ENCODE results near the gene HOXB13. TPM values are rescaled to one million over a fixed set of nuclear protein-coding genes. Genes with fewer than 3 reads are reported as not detected.
A peak's percentile ranks its signal among the peaks of the same experiment; 100 is the strongest.

HOXB13 gene
- total and polyA plus RNA-seq, 8 donors = 0.15 to 0.29 TPM; not detected in 6

DNA sequence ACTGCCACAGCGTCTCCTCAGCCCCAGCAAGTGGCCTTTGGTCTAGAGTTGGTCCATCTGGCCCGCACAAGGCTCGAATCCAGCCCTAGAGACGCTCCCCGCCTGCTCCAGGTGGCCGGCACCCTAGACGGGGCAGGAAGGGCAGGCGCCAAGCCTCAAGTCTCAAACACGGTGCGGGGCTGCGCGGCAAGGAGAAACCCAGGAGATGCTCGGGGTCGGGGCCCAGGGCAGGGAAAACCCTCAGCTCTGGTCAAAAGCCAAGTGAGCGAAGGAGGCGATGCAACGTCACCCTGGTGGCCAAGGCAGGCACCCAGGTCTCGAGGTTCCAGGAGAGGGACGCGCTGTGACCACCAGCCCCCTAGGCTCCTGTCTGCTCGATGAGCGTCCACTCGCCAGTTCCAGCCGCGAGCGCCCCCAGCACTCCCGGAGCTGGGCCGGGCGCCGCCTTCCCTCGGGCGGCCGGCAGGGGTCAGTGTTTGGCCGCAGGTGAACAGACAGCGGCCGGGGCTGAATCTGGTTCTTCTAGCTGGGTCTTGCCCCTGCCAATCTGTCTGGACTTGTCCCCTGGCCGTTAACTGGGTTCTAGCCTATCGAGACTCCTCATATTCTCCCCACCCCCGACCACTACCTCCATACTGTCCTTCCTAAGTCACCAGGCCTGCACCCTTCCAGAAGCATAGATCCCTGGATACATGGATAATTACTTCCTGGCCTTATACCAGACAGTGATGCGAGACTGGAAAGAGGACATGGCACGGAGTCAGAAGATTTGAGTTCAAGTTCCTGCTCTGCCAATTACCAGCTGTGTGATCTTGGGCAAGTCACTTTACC is 50.2 kb downstream of the HOXB13 start:
- Histone ChIP-seq H3K4me3 (peak overlapping the region in 1 of 4 donors; percentile 22), H3K36me3 (no peaks in the 10 kb centered on the region), H3K27ac (no peak overlapping the region), H3K27me3 (peaks cover 5 to 89% (median 24%) of the 10 kb centered on the region in 3 donors), H3K9me3 (no peaks in the 10 kb centered on the region), H3K4me1 (peaks cover 5 to 8% (median 7%) of the 10 kb centered on the region in 4 donors)
- 3 to 9% (median 6%) methylated on average over 14 to 41 of the region's 41 CpGs for WGBS, 5 donors
- TF ChIP-seq, protein P1, sequence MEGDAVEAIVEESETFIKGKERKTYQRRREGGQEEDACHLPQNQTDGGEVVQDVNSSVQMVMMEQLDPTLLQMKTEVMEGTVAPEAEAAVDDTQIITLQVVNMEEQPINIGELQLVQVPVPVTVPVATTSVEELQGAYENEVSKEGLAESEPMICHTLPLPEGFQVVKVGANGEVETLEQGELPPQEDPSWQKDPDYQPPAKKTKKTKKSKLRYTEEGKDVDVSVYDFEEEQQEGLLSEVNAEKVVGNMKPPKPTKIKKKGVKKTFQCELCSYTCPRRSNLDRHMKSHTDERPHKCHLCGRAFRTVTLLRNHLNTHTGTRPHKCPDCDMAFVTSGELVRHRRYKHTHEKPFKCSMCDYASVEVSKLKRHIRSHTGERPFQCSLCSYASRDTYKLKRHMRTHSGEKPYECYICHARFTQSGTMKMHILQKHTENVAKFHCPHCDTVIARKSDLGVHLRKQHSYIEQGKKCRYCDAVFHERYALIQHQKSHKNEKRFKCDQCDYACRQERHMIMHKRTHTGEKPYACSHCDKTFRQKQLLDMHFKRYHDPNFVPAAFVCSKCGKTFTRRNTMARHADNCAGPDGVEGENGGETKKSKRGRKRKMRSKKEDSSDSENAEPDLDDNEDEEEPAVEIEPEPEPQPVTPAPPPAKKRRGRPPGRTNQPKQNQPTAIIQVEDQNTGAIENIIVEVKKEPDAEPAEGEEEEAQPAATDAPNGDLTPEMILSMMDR (IDR thresholded peaks at IDR 0.05) = peak in 5 of 7 experiments; percentile 66 to 93 (median 92)
- TF ChIP-seq POLR2AphosphoS5 (IDR thresholded peaks at IDR 0.05) = no peak
- DNase-seq = peak; percentile 71 to 80
- intact Hi-C loops (cut with DNase I; ENCODE audit: low total_unique reads) = loop anchor here (5.0 to 10.0 kb wide), 3 partner anchors 109 to 356 kb away; no protein-coding TSS in a partner anchor

DNA sequence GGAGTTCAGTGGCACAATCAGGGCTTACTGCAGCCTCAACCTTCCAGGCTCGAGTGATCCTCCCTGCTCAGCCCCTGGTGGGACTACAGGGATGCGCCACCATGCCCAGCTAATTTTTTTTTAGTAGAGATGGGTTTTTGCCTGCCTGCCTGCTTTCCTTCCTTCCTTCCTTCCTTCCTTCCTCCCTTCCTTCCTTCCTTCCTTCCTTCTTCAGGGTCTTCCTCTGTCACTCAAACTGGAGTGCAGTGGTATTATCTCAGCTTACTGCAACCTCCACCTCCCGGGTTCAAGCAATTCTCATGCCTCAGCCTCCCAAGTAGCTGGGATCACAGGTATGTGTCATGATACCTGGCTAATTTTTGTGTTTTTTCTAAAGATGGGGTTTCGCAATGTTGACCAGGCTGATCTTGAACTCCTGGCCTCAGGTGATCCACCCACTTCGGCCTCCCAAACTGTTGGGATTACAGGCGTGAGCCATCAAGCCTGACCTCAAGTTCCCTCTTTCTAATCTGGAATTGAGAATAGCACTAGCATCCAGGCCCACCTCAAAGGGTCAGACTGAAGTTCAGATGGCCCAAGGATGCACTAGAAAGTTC is 51.5 kb downstream of the HOXB13 start:
- H3K36me3 ChIP-seq = no peaks in the 10 kb centered on the region
- no peak overlapping the region for H3K4me3 ChIP-seq
- TF ChIP-seq POLR2AphosphoS5 (IDR thresholded peaks at IDR 0.05) = no peak
- TF ChIP-seq POLR2A (IDR thresholded peaks at IDR 0.05) = no peak
- TF ChIP-seq, protein P1 (IDR thresholded peaks at IDR 0.05) = no peak
- no peak for TF ChIP-seq EP300 (IDR thresholded peaks at IDR 0.05)
- intact Hi-C loops (cut with DNase I; ENCODE audit: low total_unique reads) = loop anchor here (5.0 to 10.0 kb wide), 3 partner anchors 110 to 358 kb away; no protein-coding TSS in a partner anchor
- WGBS, 5 donors = 68 to 76% (median 73%) methylated on average over 6 of the region's 6 CpGs
- no peak for DNase-seq
- no peak overlapping the region for H3K27ac ChIP-seq
- H3K9me3 ChIP-seq = no peaks in the 10 kb centered on the region
- peaks cover 5 to 77% (median 24%) of the 10 kb centered on the region in 3 donors for H3K27me3 ChIP-seq
- peaks cover 5 to 10% (median 8%) of the 10 kb centered on the region in 4 donors for H3K4me1 ChIP-seq

Small RNA genes within 50 kb of the gene (small RNA-seq; reads per million reads assigned to genes)
- 0 reads per million in 4 donors for gene AC091179.2
- 0 to 0.15 (median 0) reads per million in 4 donors for gene COX6B1P2
- gene MIR3185 = 0 reads per million in 4 donors
- gene RF02132 = 0 reads per million in 4 donors
- gene RF02133 = 0 reads per million in 4 donors
- gene RN7SL125P = 0 to 0.07 (median 0) reads per million in 4 donors

Other genes starting within 250 kb of the HOXB13 start
- gene HOXB1, start 197.7 kb downstream of the HOXB13 start, total RNA-seq = not detected
- under 1 TPM in 1 of 3 donors, not detected in 2; 0.28 TPM for gene HOXB1, start 197.7 kb downstream of the HOXB13 start, polyA plus RNA-seq
- 10 to 100 TPM in 3 of 5 donors, 1 to 10 TPM in 2; 6.7 to 83.0 (median 10.5) TPM for gene HOXB2, start 183.6 kb downstream of the HOXB13 start, total RNA-seq
- gene HOXB2, start 183.6 kb downstream of the HOXB13 start, polyA plus RNA-seq = 10 to 100 TPM; 11.3 to 22.2 (median 13.4) TPM
- gene HOXB4, start 150.4 kb downstream of the HOXB13 start, total RNA-seq = 1 to 10 TPM in 1 of 5 donors, under 1 TPM in 2, not detected in 2; 0.45 to 5.1 (median 0.58) TPM
- 1 to 10 TPM; 1.7 to 4.6 (median 2.6) TPM for gene HOXB4, start 150.4 kb downstream of the HOXB13 start, polyA plus RNA-seq
- gene HOXB3, start 138.5 kb downstream of the HOXB13 start, total RNA-seq = 10 to 100 TPM in 4 of 5 donors, 1 to 10 TPM in 1; 6.1 to 77.6 (median 17.0) TPM
- 1 to 10 TPM; 2.8 to 9.5 (median 3.8) TPM for gene HOXB3, start 138.5 kb downstream of the HOXB13 start, polyA plus RNA-seq
- 10 to 100 TPM in 2 of 5 donors, under 1 TPM in 2, not detected in 1; 0.43 to 50.4 (median 6.2) TPM for gene HOXB5, start 135.0 kb downstream of the HOXB13 start, total RNA-seq
- 1 to 10 TPM; 2.2 to 2.7 (median 2.4) TPM for gene HOXB5, start 135.0 kb downstream of the HOXB13 start, polyA plus RNA-seq
- 100 to 1,000 TPM in 1 of 5 donors, 10 to 100 TPM in 3, 1 to 10 TPM in 1; 4.2 to 150 (median 11.9) TPM for gene HOXB6, start 123.8 kb downstream of the HOXB13 start, total RNA-seq
- gene HOXB6, start 123.8 kb downstream of the HOXB13 start, polyA plus RNA-seq = 10 to 100 TPM in 1 of 3 donors, 1 to 10 TPM in 2; 5.7 to 10.2 (median 7.8) TPM
- 10 to 100 TPM in 1 of 5 donors, 1 to 10 TPM in 4; 1.8 to 16.5 (median 2.3) TPM for gene HOXB7, start 117.7 kb downstream of the HOXB13 start, total RNA-seq
- gene HOXB7, start 117.7 kb downstream of the HOXB13 start, polyA plus RNA-seq = 1 to 10 TPM; 1.0 to 8.2 (median 2.8) TPM
- 10 to 100 TPM in 1 of 5 donors, 1 to 10 TPM in 4; 1.2 to 13.0 (median 1.5) TPM for gene HOXB8, start 113.5 kb downstream of the HOXB13 start, total RNA-seq
- gene HOXB8, start 113.5 kb downstream of the HOXB13 start, polyA plus RNA-seq = under 1 TPM in 2 of 3 donors, not detected in 1; 0.46 to 0.56 TPM
- 10 to 100 TPM in 1 of 5 donors, not detected in 4; 11.3 TPM for gene HOXB9, start 102.4 kb downstream of the HOXB13 start, total RNA-seq
- not detected for gene HOXB9, start 102.4 kb downstream of the HOXB13 start, polyA plus RNA-seq
- not detected for gene PRAC1, start 6.2 kb downstream of the HOXB13 start, total RNA-seq
- not detected for gene PRAC1, start 6.2 kb downstream of the HOXB13 start, polyA plus RNA-seq
- not detected for gene PRAC2, start 5.6 kb downstream of the HOXB13 start, total RNA-seq
- not detected for gene PRAC2, start 5.6 kb downstream of the HOXB13 start, polyA plus RNA-seq
- 10 to 100 TPM in 1 of 5 donors, 1 to 10 TPM in 2, not detected in 2; 1.5 to 11.0 (median 1.8) TPM for gene TTLL6, start 88.5 kb upstream of the HOXB13 start, total RNA-seq
- under 1 TPM in 1 of 3 donors, not detected in 2; 0.48 TPM for gene TTLL6, start 88.5 kb upstream of the HOXB13 start, polyA plus RNA-seq
- 100 to 1,000 TPM in 1 of 5 donors, 10 to 100 TPM in 4; 55.4 to 109 (median 72.2) TPM for gene CALCOCO2, start 102.3 kb upstream of the HOXB13 start, total RNA-seq
- gene CALCOCO2, start 102.3 kb upstream of the HOXB13 start, polyA plus RNA-seq = 10 to 100 TPM; 43.0 to 67.8 (median 58.8) TPM
- gene ATP5MC1, start 164.0 kb upstream of the HOXB13 start, total RNA-seq = 100 to 1,000 TPM in 3 of 5 donors, 10 to 100 TPM in 2; 19.4 to 298 (median 140) TPM
- gene ATP5MC1, start 164.0 kb upstream of the HOXB13 start, polyA plus RNA-seq = 100 to 1,000 TPM; 247 to 449 (median 337) TPM
- 10 to 100 TPM; 28.1 to 55.6 (median 36.2) TPM for gene UBE2Z, start 179.7 kb upstream of the HOXB13 start, total RNA-seq
- 10 to 100 TPM; 30.2 to 43.4 (median 38.8) TPM for gene UBE2Z, start 179.7 kb upstream of the HOXB13 start, polyA plus RNA-seq
- 10 to 100 TPM; 18.7 to 53.6 (median 41.3) TPM for gene SNF8, start 216.1 kb upstream of the HOXB13 start, total RNA-seq
- gene SNF8, start 216.1 kb upstream of the HOXB13 start, polyA plus RNA-seq = 100 to 1,000 TPM; 145 to 160 (median 149) TPM
- not detected for gene GIP, start 239.8 kb upstream of the HOXB13 start, total RNA-seq
- gene GIP, start 239.8 kb upstream of the HOXB13 start, polyA plus RNA-seq = under 1 TPM in 1 of 3 donors, not detected in 2; 0.56 TPM

All from stomach (tissue), 9 donors.